GM18499 (cell line): ENCODE measurements around the gene TNS3.

Experiments
- ATAC-seq: cut with Tn5 transposase; IDR thresholded peaks from one replicate; pipeline ENCODE4 v1.9.1; 2021; ENCODE audit warnings: moderate number of reproducible peaks; ENCODE audit not compliant: insufficient read depth, unreplicated experiment

TNS3 gene

DNA sequence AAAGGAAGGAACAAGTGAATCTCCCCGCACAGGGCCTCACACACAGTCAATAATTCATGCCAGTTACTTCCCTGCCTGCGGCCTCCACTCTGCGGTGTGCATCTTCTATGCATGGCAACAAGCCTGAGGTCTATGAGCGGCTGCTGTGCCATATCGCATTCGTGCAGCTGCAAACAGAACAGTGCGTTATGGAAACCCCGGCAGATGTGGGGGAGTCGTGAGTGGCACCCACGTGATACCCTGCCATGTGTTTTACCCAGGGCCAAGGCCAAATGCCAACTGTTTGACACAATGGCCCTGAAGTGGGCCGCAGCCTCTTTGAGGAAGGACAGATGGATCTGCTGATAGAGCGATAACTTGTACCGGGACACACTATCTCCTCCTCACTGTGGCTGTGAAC, 13.4 kb downstream of the TNS3 start:
- no peak for ATAC-seq

DNA sequence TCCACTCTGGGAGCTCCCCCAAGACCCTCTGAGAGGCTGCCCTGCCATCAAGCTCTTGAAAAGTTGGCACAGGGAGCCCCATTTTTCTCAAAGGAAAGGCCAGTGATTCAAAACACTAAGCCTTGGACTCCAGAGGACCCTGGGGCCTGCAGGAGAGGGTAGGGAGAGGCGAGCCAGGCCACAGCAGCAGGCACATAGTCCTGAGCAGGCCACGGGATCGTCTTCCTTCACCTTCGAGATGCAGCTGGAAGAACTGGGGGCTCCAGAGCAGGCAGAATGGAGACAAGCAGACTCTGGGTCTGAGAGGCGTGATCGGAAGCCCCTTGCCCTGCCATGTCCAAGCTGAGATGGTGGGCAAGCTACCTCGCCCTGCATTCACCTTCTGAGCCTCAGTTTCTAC, 13.9 kb downstream of the TNS3 start:
- no peak for ATAC-seq

DNA sequence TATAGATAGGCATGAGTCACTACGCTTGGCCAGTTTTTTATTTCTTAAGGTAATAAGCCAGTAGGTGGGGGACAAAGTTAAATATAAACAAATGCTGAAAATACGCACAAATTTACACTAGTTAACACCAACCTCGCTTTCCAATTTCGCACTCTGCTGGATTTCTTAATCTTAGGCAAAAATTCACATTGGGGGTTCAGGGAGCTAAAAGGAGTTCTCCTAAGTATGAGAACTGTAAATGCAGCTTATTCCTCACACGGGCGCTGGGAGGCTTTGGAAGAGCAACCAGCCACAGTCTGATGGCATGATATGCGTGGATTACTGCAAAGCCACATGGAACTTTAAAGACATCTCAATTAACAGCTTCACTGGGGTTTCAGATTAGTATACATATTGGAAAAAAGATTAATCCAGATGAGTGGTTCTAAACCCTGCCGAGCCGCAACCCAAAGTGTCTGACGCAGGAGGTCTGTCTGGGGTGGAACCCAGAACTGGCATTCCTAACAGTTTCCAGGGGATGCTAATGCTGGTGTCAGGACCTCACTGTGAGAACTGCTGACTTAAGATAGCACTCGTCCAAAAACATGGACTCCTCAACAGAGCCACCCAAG, 16.2 kb downstream of the TNS3 start:
- no peak for ATAC-seq

DNA sequence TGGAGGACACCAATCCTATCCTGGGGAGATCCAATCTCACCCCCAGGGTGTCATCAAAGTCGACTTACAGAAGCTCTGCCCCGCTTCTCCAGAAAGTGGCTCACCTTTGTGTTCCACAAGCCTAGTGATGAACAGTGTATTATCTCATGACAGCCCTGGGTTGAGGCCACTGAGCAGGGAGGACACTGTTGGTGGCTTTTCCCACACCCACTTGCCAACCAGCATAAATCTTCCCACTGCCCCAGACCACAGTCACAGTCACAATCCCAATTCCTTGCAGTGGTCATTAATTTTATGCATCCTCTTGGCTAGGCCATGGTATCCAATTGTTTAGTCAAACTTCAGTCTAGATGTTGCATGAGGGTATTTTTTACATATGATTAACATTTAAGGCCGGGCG, 18.4 kb downstream of the TNS3 start:
- no peak for ATAC-seq

DNA sequence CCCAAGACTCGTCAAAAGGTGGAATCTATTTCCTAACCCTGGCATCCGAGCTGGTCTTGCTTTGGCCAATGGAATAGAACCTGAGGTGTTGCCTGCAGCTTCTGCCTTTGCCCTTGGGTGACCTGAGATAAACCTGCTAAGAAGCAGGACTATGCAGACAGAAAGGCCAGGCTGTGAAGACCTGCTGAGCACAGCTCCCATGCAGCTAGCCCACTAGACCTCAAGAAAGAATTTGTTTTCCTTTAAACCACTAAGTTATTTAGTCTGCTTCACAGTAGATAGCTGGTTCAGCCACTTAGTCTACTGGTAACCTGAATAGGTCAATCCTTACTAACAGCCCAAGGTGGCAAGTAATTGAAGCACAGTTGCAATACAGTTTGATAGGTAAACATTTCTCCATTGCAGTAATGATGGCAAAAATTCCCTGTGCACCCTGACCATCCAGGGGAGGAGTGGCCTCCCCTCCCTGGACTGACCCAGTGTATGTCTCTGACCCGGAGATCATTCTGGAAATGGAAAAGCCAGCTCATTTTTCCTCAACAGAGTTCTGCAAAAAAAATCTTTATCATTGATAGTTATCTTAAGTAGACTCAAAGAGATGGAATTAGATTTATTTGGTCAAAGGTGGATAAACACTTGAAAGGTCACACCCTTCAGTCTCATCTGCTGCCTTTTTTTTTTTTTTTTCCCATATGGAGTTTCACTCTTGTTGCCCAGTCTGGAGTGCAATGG, 20.0 kb downstream of the TNS3 start:
- ATAC-seq: no peak

DNA sequence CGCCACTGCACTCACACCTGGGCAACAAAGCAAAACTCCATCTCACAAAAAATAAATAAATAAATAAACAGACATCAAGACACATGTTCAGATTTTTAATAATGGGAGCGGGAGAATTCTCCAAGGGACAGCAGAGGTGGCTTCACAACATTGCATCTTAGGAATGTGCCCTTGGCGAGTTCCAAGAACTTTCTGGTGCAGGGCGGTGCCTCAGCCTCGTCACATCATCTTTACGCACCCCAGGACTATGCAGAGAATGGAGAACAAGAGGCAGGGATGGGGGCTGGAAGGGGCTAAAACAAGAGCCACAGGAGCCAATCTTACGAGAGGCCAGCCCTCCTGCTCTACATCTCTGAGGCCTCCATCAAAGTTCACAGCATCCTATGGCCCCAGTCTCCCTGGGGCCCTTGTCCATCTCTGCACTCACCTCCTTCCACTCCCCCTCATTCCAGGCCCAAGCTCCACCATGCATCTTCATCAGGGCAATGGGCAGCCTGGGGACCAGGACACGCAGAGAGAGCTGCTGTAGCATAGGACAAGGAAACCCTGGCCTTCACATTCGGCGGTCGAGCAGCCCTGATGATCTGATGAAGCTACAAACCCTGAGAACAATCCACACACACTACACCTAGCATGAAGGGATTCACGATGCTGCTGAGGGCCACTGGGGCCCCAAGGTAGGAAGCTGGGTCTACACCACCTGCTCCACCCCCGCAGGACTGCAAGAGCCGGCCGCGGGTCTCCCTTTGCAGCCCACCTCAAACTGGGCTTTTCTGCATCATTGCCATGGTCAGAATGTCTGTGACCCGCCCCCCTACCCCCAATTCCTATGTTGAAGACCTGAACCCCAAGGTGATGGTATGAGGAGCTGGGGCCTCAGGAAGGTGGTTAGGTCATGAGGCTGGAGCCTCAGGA, 22.3 kb downstream of the TNS3 start:
- no peak for ATAC-seq

DNA sequence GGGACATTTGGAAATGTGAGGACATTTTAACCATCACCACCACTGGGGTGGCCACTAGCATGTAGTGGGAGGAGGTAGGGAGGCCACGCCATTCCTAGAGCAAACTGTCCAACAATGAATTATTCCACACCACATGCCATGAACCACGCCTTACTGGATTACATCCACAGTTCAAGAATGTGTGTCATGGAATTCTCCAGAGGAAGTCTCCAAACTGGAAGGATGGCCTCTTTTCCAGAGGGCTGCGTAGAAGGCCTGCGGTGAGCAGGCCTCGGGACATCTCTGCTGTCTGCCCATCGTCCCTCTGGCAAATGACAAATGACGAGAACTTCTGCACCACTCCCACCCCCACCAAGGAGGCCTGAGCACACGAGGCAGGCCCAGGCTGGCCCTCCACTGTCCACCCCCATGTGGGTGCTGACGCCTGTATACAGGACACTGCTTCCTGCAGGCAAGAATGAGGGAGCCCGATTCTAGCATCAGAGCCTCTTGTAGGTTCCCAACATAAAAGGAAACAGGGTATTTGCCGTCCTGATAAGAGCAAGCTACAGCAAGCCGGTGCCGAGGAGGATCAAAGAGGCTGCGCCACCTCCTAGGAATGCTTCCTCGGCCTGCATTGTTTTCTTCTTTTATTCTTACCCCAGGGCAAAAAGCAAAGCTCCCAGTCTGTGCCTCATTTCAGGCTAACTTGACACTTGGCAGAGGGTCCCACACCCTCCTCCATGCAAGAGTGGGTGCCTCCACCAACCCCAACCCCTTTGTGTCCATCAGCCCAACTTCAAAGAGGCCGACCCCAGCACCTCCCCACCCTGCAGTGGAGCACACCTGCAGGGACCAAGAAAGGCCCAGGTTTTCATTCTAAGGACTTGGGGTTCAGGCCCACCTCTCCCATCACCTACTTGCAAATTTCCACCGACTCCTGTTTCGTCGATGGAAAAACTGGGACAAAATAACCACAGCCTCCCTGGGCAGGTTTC, 23.9 kb downstream of the TNS3 start:
- no peak for ATAC-seq

DNA sequence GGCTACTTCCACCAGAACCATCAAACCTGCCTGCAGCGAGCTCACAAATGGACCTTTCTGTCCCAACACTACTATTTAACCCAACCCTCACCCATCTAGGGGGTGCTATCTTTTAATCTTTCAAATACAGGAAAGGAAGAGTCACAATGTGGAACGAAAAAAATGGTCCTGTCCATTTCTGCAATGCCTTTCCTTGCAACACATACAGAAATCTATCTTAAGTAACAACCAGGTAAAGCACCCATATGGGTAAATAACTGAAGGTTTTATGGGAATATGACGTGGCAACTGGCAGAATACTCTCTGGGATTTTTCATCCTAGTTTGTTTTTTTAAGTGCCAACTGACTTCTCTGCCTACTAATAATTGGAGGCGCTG, 24.6 kb downstream of the TNS3 start:
- no peak for ATAC-seq

DNA sequence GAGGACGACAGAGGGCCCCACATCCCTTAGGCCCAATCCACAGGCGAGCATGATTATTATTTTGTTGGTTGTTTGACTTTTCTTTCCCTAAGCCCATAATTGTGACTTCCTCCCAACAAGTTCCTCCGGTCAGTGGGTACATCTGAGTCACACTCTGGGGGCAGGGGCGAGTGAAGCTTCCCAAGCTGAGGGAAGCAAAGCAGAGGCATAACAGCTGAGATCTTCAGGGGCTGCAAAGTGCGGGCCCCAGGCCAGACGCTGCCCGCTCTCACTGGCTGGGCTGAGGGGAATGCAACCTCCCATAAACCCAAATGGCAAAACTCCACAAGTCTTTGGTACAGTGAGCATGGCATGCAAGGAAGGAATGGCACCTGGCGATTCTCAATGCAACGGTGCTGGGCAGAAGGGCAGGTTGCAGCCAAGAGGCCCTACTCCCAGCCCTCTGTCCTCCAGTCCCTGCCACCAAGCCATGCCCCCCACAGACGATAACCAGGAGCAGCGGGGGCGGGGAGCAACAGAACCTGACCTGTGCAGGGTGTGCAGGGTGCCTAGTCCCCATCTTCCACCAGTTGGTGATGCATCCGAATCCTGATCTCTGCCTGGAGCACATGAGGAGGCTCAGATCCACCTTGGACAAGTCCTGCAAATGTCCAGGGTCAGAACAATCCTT, 25.3 kb downstream of the TNS3 start:
- no peak for ATAC-seq

DNA sequence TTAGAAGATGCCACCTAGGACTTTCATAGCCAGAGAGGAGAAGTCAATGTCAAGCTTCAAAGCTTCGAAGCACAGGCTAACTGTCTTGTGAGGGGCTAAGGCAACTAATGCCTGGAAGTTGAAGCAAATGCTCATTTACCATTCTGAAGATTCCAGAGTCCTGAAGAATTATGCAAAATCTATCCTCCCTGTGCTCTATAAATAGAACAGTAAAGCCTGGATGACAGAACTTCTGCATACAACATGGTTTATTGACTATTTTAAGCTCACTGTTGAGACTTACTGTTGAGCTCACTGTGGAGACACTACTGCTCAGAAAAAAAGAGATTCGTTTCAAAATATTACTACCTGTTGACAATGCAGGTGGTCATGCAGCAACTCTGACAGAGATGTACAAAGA, 28.6 kb downstream of the TNS3 start:
- no peak for ATAC-seq

DNA sequence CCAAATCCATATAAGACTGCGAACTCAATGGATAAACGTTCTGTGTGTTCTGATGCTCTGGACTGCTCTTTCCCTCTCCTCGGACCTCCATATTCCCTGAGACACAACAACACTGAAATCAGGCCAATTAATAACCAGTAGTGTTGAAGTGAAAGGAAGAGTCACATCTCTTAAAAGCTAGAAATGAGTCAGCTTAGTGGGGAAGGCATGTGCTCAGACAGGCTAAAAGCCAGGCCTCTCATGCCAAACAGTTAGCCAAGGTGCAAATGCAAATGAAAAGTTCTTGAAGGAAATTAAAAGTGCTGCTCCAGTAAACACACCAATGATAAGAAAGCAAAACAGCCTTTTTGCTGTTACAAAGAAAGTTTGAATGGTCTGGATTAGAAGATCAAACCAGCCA, 29.3 kb downstream of the TNS3 start:
- ATAC-seq: peak; percentile 100

DNA sequence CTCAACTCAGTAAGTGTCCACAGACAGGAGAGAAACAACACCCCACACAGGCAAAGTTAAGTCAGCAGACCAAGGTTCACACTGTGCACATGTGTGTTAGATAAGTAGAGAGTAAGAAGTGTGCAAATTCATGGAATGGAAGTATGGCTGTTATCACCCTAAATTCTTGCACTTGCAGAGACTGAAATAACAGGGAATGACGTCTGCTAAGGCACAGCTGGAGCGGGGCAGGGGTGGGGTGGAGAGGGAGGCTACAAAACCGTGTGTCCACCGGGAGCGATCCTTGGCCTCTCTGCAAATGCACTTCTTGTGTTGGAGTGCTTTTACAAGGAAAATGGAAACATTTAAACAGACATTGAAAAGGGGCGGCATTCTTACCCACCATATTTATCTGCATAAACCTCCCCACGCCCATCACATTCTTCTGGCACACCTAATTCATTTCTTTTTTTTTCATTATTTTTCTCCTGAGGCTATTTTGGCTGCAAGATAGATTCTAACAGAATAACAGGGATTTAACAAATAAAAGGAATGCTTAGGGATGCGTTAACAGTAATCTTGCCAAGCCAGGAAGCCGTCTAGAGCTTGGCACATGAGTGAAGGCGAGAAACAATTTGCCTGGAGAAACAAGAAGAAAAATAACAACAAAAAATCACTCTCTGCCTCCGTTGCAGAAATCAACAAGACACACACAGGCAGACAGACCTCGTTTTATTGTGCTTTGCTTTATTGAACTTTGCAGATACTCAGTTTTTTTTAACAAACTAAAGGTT, 30.1 kb downstream of the TNS3 start:
- ATAC-seq: no peak

DNA sequence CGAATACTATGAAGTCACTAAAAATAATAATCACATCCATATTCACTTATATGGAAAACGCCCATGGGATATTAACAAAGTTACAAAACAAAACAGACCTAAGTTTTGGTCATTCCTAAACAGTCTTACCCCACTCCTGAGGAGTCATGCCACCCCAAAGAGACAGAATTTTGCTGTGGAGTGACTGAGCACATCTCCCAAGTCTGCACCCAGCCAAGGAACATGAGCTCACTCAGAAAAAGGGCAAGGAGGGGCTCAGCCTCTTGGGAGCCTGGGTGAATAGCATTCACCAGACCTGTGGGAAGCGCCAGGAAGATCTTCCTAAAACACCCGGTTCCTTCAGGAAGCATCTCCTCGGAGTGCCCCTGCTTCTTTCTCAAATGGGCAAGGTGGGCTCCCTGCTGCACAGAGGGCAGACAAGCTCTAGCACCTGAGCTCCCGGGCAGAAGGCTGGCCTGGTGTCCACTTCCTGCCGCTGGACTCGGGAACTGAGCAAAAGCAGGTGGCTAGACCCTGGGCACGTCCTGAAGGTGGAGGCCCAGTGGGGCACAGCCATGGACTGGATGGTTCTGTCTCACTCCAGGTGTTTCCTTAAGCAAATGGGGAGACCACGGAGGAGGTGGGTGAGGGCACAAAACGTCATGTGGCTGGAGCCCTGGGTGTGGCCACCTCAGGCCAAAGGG, 31.0 kb downstream of the TNS3 start:
- ATAC-seq: no peak

DNA sequence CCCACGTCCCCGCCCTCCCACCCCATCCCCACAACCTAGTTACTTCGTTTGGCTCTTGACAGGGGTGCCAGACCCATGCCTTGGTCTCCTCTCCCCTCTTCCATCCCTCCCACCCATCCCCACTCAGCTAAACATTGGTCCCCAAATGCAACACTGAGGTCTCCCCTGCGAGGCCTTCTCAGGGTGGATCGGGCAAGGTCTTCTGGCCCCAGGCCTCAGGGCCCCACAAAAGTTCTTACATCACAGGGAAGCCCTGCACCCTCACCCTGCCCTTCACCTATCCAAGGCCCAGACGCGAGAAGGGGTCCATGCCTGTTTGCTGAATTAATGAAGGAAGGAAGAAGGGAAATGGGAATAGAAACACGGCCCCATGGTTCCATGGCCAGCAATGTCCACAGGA, 32.0 kb downstream of the TNS3 start:
- ATAC-seq: no peak

DNA sequence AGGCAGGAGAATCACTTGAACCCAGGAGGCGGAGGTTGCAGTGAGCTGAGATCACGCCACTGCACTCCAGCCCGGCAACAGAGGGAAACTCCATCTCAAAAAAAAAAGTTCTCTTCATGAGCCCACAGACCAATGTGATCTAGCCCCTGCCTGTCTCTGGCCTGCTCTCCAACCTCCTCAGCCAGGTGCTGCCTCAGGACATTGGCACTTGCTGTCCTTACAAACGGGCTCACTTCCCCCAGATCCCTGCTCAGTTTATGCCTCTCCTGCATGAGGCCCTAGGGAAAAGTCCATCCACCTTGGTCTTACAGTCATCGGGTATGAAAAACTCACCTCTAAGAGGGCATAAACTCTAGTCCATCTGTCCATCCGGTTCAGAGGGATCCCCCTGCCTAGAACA, 32.5 kb downstream of the TNS3 start:
- no peak for ATAC-seq

DNA sequence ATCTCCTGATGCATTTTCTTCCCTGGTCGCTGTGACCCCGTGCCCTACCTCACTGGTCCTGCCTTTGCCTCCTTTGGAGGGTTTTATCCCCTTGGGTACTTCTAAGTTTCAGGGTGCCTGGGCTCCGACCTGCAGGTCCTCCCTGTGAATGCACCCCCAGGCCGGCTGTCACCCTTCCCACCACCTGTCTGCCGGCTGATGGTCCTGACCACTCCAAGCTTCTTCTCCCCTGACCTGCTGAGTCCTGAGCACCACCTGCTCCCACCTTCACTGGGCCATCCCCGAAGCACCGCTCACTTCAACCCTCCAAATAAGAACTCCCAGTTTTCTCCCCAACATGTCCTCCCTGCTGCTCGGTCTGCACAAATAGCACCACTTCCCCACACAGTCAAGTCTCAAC, 33.4 kb downstream of the TNS3 start:
- ATAC-seq: no peak

DNA sequence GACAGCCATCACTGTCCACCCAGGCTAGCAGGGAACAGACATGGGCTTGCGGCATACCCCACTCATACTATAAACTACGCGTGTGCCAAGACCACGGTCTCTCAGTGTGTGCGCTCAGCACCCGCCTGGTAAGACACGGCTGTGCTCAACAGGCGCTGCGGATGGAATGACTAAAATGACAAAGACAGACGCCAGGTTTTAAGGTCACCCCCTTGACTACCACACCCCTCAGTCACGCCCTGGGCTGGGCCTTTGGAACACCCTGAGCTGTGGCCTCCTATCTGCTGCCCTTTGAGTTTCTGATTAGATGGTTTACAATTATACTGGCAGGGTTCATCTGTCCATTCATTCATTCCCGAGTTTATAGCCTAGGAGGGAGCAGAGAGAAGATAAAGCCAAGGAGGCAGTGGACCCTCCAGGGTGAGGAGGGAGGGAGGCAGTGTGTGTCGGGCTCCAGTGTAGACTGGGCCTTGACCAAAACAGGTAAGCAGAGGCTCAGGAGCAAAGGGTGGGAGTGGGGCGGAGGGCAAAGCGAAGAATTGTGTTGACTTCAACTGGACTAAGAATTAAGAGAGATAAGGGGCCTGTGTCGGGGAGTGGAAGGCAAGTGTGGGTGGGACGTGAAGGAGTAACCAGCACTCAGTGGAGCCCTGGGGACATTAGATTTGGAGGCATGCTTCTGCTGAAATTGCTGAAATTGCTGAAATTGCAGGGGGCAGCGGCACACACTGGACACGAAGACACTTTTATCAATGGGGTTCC, 35.0 kb downstream of the TNS3 start:
- ATAC-seq: no peak

DNA sequence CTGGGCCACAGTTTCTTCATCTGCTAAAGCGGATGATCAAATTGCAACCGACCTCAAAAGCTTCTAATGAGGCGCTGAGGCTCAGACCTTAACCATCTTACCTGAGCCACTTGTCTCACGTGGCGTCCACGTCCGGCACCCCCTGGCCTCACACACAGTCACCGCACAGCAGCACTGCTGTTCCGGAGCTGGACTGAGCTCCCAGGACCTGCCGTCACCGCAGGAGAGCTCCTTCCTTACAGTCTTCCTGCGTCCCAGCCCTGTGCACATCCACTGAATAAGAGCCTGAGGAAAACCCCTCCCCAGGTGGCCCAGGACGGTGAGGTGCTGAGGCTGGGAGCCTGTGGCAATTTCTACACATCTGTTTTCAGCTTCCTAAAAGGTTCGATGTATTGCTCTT, 35.7 kb downstream of the TNS3 start:
- ATAC-seq: no peak
